Activated CD4-positive, alpha-beta T cell treated with anti-CD3 and anti-CD28 coated beads for 4 hours (primary cell): ENCODE measurements around the gene SLC22A2.

Source experiments
- DNase-seq, 2 donors: peaks; one replicate each; pipeline ENCODE4 v3.0.0-alpha.2; 2020

Gene SLC22A2

DNA sequence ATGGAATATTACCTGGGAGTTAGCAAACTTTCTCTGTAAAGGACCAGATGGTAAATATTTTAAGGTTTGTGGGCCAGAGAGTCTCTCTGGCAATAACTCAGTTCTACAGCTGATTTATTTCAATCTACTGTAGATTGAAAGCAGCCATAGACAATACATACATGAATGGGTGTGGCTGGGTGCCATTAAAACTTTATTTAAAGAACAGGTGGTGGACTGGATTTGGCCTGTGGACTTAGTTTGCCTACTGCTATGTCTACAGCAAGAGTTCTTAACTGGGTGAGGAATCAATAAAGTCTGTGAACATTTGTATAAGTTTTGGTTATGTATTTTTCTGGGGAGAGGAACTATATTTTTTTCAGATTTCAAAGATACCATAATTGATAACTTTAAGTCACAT, 55.1 kb downstream of the SLC22A2 start:
- no peak for DNase-seq

DNA sequence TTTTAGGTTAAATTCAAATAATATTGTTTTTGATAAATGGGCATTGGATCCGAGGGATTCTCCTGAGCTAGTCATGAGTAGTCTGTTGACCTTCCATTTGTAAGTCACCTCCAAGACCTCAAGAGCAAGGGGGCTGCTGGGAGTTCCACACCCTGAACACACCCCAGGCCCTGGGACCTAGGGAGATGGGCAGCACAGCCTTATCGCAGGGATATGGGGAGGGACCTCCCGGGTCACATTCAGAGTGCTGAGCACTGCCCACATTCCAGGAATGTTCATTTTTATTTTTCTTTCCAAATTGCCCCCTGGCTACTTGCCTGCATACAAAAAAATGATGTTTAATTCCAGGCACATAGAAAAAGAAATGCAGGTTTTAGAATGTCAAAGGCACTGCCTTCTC, 55.5 kb downstream of the SLC22A2 start:
- DNase-seq, result no peak

GRCh38 chr6:160202411-160202810, 56.2 kb downstream of the SLC22A2 start:
- no peak for DNase-seq

GRCh38 chr6:160201061-160201460, 57.6 kb downstream of the SLC22A2 start:
- DNase-seq, result no peak

- DNase-seq, result no peak
Measured at GRCh38 chr6:160198606-160199211, 59.9 kb downstream of the SLC22A2 start.

DNA sequence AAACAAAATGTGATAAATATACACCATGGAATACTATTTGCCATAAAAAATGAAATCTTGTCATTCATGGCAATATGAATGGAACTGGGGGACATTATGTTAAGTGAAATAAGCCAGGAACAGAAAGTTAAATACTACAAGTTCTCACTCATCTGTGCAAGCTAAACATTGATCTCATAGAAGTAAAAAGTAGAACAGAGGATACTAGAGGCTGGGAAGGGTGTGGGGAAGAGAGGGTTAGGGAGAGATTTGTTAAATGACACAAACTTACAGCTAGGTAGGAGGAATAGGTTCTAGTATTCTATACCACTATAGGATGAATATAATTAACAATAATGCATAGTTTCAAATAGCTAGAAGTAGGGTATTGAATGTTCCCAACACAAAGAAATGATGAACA, 61.0 kb downstream of the SLC22A2 start:
- DNase-seq, result no peak

DNA sequence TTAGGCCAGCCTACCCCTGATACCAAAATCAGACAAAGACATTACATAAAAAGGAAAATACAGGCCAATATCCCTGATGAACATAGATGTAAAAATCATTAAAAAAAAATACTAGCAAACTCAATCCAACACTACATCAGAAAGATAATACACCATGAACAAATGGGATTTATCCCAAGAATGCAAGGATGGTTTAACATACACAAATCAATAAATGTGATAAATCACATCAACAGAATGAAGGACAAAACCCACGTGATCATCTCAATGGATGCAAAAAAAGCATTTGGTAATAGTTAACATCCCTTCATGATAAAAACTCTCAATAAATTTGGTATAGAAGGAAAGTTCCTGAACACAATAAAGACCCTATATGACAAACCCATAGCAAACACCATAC, 63.8 kb downstream of the SLC22A2 start:
- no peak for DNase-seq

DNA sequence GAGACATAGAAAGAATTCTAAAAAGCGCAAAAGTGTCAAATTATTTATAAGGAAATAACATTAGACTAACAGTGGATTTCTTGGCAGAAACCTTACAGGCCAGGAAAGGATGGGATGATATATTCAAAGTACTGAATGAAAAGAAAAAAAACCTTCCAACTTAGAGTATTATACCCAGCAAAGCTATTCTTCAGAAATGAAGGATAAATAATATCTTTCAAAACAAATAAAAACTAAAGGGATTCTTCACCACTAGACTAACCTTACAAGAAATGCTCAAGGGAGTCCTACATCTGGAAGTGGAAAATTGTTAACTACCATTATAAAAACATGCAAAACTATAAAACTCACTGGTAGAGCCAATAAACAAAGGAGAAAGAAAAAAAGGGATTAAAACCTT, 65.8 kb downstream of the SLC22A2 start:
- no peak for DNase-seq

GRCh38 chr6:160190973-160191372, 67.6 kb downstream of the SLC22A2 start:
- DNase-seq, result no peak

GRCh38 chr6:160190081-160190480, 68.5 kb downstream of the SLC22A2 start:
- DNase-seq, result no peak

GRCh38 chr6:160188773-160189172, 69.8 kb downstream of the SLC22A2 start:
- no peak for DNase-seq

- DNase-seq, result no peak
Measured at GRCh38 chr6:160180706-160181105, 77.9 kb downstream of the SLC22A2 start.

- no peak for DNase-seq
Measured at GRCh38 chr6:160178271-160178670, 80.3 kb downstream of the SLC22A2 start.

DNA sequence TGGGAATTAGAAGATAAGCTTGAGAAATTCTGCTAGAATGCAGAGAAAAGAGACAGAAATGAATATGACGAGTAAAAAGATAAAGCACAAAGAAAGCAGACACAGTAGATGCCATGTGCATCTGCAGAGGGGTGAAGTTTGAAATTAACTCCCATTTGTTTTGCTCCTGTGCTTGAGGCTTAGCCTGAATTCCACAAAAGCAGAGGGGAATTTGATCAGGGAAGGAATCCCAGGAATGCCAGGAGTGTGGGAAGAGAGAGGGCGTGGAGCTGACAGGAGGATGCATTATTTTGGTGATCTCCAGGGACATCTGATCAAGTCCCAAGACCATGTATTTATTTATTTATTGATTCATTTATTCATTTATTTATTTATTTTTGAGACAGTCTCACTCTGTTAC, 81.4 kb downstream of the SLC22A2 start:
- no peak for DNase-seq

DNA sequence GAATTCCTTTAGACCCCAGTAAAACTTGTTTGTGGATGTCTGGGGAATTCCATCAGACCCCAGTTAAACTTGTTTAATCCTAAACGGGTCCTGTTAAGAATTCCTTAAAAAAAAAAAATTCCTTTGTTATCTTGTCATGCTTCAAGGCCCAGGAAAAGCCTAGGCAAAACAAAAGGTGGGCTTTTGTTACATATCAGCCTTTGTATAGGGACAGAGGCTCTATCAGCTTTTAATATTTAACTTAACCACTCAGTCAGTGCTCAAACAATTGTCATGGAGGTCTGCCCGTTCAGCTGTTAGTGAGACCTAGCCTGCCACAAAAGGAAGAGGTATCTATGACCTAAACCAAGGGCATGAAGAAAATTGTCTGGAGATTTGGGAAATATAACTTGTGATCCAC, 83.9 kb downstream of the SLC22A2 start:
- DNase-seq, result no peak

DNA sequence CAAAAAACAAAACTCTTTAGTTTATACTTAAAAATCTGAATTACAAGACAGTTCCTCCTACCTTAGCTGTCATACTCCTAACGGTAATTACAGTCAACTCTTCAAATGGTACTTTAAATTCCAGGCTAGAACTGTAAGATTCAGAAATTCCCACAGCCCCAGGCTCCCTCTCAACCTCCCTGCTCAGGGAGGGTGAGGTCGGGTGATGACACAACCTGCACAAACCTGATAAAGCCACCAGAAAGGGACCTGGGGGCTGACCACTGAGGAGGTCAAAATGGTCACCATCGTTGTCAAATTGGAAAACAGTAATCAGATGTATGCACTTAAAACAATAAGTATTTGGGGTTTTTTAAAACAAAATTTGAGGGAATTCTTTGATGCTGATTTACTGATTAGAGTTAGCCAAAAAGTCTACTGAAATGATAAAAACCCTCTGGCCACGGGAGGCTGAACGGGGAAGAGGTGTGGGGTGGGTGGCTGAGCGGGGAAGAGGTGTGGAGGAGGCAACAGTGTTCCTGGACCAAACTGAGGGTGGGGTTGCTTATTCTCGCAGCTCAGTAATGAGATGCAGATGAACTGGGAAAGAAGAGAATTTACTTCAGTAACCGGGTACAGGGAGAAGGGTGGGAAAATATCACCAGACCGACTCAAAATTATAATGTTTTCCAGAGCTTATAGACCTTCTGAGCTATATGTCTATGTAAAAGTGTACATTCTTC, 84.7 kb downstream of the SLC22A2 start:
- DNase-seq, result no peak

- no peak for DNase-seq
Measured at GRCh38 chr6:160172704-160173103, 85.9 kb downstream of the SLC22A2 start.

GRCh38 chr6:160170018-160170680, 88.5 kb downstream of the SLC22A2 start:
- no peak for DNase-seq

GRCh38 chr6:160167604-160168399, 90.8 kb downstream of the SLC22A2 start:
- no peak for DNase-seq
